Measurements from ENCODE around the gene CCDC149.

DNA sequence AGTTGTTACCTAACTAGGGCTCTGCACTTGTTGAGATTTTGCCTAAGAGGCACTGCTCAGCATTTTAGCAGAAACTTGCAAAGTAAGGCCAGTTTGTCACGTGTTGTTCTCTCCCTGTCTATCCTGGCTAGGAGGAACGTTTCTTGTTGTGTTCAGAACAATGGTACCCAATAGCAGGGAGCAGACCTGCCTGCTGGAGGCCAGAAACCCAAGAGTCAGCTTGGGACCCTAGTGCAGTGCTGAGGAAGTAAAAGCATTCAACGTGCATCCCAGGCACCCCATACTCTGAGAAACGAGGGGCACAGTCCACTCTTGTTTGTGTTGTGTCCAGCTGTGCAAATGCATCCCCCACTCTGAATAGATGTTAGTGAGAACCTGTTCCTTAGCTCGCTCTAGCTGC is 75.1 kb downstream of the CCDC149 start:
- TF ChIP-seq, protein P1, sequence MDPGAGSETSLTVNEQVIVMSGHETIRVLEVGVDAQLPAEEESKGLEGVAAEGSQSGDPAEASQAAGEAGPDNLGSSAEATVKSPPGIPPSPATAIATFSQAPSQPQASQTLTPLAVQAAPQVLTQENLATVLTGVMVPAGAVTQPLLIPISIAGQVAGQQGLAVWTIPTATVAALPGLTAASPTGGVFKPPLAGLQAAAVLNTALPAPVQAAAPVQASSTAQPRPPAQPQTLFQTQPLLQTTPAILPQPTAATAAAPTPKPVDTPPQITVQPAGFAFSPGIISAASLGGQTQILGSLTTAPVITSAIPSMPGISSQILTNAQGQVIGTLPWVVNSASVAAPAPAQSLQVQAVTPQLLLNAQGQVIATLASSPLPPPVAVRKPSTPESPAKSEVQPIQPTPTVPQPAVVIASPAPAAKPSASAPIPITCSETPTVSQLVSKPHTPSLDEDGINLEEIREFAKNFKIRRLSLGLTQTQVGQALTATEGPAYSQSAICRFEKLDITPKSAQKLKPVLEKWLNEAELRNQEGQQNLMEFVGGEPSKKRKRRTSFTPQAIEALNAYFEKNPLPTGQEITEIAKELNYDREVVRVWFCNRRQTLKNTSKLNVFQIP (CRISPR knock-in tag; IDR thresholded peaks at IDR 0.05; ENCODE audit: borderline replicate concordance, low read depth): no peak
- TF ChIP-seq RARB (CRISPR knock-in tag; IDR thresholded peaks at IDR 0.05) (no peak), SNAI2 (CRISPR knock-in tag; IDR thresholded peaks at IDR 0.05) (no peak), TCF4 (CRISPR knock-in tag; IDR thresholded peaks at IDR 0.05; ENCODE audit: borderline replicate concordance) (no peak), ZFP30 (CRISPR knock-in tag; IDR thresholded peaks at IDR 0.05) (no peak), ZNF8 (CRISPR knock-in tag; IDR thresholded peaks at IDR 0.05) (no peak), ESRRG (CRISPR knock-in tag; IDR thresholded peaks at IDR 0.05) (no peak), ARNTL (CRISPR knock-in tag; IDR thresholded peaks at IDR 0.05; ENCODE audit: borderline replicate concordance, low read depth) (no peak), ZC3H10 (CRISPR knock-in tag; IDR thresholded peaks at IDR 0.05) (no peak), PPARA (CRISPR knock-in tag; IDR thresholded peaks at IDR 0.05; ENCODE audit: borderline replicate concordance) (no peak)
- TF ChIP-seq, protein P2, sequence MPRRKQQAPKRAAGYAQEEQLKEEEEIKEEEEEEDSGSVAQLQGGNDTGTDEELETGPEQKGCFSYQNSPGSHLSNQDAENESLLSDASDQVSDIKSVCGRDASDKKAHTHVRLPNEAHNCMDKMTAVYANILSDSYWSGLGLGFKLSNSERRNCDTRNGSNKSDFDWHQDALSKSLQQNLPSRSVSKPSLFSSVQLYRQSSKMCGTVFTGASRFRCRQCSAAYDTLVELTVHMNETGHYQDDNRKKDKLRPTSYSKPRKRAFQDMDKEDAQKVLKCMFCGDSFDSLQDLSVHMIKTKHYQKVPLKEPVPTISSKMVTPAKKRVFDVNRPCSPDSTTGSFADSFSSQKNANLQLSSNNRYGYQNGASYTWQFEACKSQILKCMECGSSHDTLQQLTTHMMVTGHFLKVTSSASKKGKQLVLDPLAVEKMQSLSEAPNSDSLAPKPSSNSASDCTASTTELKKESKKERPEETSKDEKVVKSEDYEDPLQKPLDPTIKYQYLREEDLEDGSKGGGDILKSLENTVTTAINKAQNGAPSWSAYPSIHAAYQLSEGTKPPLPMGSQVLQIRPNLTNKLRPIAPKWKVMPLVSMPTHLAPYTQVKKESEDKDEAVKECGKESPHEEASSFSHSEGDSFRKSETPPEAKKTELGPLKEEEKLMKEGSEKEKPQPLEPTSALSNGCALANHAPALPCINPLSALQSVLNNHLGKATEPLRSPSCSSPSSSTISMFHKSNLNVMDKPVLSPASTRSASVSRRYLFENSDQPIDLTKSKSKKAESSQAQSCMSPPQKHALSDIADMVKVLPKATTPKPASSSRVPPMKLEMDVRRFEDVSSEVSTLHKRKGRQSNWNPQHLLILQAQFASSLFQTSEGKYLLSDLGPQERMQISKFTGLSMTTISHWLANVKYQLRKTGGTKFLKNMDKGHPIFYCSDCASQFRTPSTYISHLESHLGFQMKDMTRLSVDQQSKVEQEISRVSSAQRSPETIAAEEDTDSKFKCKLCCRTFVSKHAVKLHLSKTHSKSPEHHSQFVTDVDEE (CRISPR knock-in tag; IDR thresholded peaks at IDR 0.05): no peak
- TF ChIP-seq, protein P3, sequence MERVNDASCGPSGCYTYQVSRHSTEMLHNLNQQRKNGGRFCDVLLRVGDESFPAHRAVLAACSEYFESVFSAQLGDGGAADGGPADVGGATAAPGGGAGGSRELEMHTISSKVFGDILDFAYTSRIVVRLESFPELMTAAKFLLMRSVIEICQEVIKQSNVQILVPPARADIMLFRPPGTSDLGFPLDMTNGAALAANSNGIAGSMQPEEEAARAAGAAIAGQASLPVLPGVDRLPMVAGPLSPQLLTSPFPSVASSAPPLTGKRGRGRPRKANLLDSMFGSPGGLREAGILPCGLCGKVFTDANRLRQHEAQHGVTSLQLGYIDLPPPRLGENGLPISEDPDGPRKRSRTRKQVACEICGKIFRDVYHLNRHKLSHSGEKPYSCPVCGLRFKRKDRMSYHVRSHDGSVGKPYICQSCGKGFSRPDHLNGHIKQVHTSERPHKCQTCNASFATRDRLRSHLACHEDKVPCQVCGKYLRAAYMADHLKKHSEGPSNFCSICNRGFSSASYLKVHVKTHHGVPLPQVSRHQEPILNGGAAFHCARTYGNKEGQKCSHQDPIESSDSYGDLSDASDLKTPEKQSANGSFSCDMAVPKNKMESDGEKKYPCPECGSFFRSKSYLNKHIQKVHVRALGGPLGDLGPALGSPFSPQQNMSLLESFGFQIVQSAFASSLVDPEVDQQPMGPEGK (CRISPR knock-in tag; IDR thresholded peaks at IDR 0.05; ENCODE audit: borderline replicate concordance): no peak

Data from SK-N-SH treated with all-trans-retinoic acid at 6 μM for 48 hours (cell line).